ENCODE measurements around the gene EPHA5.

Gene EPHA5

GRCh38 chr4:65538571-65538970, 131.7 kb downstream of the EPHA5 start:
- TF ChIP-seq FOXM1 (IDR thresholded peaks at IDR 0.05; ENCODE audit: borderline replicate concordance, low read depth) (no peak), TEAD4 (IDR thresholded peaks at IDR 0.05) (no peak), EP300 (IDR thresholded peaks at IDR 0.05; ENCODE audit: borderline replicate concordance) (no peak), RAD21 (IDR thresholded peaks at IDR 0.05; ENCODE audit: low read depth) (no peak), REST (IDR thresholded peaks at IDR 0.05; ENCODE audit: low read depth) (no peak), CEBPB (IDR thresholded peaks at IDR 0.05) (no peak), ZBTB7A (IDR thresholded peaks at IDR 0.05; ENCODE audit: low read depth) (no peak), USF1 (IDR thresholded peaks at IDR 0.05) (no peak)

GRCh38 chr4:65535113-65535512, 135.2 kb downstream of the EPHA5 start:
- TF ChIP-seq FOXM1 (IDR thresholded peaks at IDR 0.05; ENCODE audit: borderline replicate concordance, low read depth) (no peak), EGR1 (IDR thresholded peaks at IDR 0.05) (no peak), YY1 (IDR thresholded peaks at IDR 0.05; ENCODE audit: low read depth) (no peak), TCF12 (IDR thresholded peaks at IDR 0.05; ENCODE audit: low read depth) (no peak), USF1 (IDR thresholded peaks at IDR 0.05) (no peak), CEBPB (IDR thresholded peaks at IDR 0.05) (no peak), NFIC (IDR thresholded peaks at IDR 0.05) (no peak), RAD21 (IDR thresholded peaks at IDR 0.05; ENCODE audit: low read depth) (no peak), EP300 (IDR thresholded peaks at IDR 0.05; ENCODE audit: borderline replicate concordance) (no peak), TAF1 (IDR thresholded peaks at IDR 0.05; ENCODE audit: low read depth) (no peak), CREB1 (IDR thresholded peaks at IDR 0.05; ENCODE audit: low read depth) (no peak), MAX (IDR thresholded peaks at IDR 0.05) (no peak), REST (IDR thresholded peaks at IDR 0.05; ENCODE audit: low read depth) (no peak), ZBTB7A (IDR thresholded peaks at IDR 0.05; ENCODE audit: low read depth) (no peak)

- TF ChIP-seq NFIC (IDR thresholded peaks at IDR 0.05) (no peak), TEAD4 (IDR thresholded peaks at IDR 0.05) (no peak), EP300 (IDR thresholded peaks at IDR 0.05; ENCODE audit: borderline replicate concordance) (no peak), TCF12 (IDR thresholded peaks at IDR 0.05; ENCODE audit: low read depth) (no peak), EGR1 (IDR thresholded peaks at IDR 0.05) (no peak), ZBTB7A (IDR thresholded peaks at IDR 0.05; ENCODE audit: low read depth) (no peak), MAX (IDR thresholded peaks at IDR 0.05) (no peak)
These were observed 148.6 kb downstream of the EPHA5 start for GRCh38 chr4:65521666-65522065.

GRCh38 chr4:65515646-65516045, 154.6 kb downstream of the EPHA5 start:
- no peak for TF ChIP-seq MAX (IDR thresholded peaks at IDR 0.05)
- TF ChIP-seq CEBPB (IDR thresholded peaks at IDR 0.05) = no peak
- TF ChIP-seq TCF12 (IDR thresholded peaks at IDR 0.05; ENCODE audit: low read depth) = no peak
- TF ChIP-seq YY1 (IDR thresholded peaks at IDR 0.05; ENCODE audit: low read depth) = no peak
- no peak for TF ChIP-seq USF1 (IDR thresholded peaks at IDR 0.05)
- no peak for TF ChIP-seq CREB1 (IDR thresholded peaks at IDR 0.05; ENCODE audit: low read depth)
- no peak for TF ChIP-seq NFIC (IDR thresholded peaks at IDR 0.05)
- TF ChIP-seq REST (IDR thresholded peaks at IDR 0.05; ENCODE audit: low read depth) = no peak
- no peak for TF ChIP-seq RAD21 (IDR thresholded peaks at IDR 0.05; ENCODE audit: low read depth)
- TF ChIP-seq TEAD4 (IDR thresholded peaks at IDR 0.05) = no peak
- TF ChIP-seq TAF1 (IDR thresholded peaks at IDR 0.05; ENCODE audit: low read depth) = no peak
- no peak for TF ChIP-seq EP300 (IDR thresholded peaks at IDR 0.05; ENCODE audit: borderline replicate concordance)
- TF ChIP-seq ZBTB7A (IDR thresholded peaks at IDR 0.05; ENCODE audit: low read depth) = no peak
- TF ChIP-seq FOXM1 (IDR thresholded peaks at IDR 0.05; ENCODE audit: borderline replicate concordance, low read depth) = no peak

All from Ishikawa (cell line).